Hepatocyte (in vitro differentiated cells): ENCODE data around the gene SEPTIN5.

Source experiments
- CTCF ChIP-seq: fragments of 200-600 bp; sonication (generic); IDR thresholded peaks from 2 replicates; pipeline ENCODE4 v1.5.1; 2016; ENCODE audit warnings: antibody characterized with exemption, mild to moderate bottlenecking; ENCODE audit not compliant: poor library complexity
- EZH2 ChIP-seq: fragments of 200-600 bp; sonication (generic); IDR thresholded peaks from 2 replicates; pipeline ENCODE4 v1.6.1; 2016; ENCODE audit warnings: antibody characterized with exemption, mild to moderate bottlenecking, borderline replicate concordance
- EZH2phosphoT487 ChIP-seq: fragments of 200-600 bp; sonication (generic); IDR thresholded peaks from one replicate; pipeline ENCODE4 v1.6.1; 2018; ENCODE audit warnings: antibody characterized with exemption, mild to moderate bottlenecking, low read depth, moderate library complexity; ENCODE audit not compliant: unreplicated experiment, severe bottlenecking

- TF ChIP-seq EZH2 (peak; percentile 50), CTCF (no peak), EZH2phosphoT487 (no peak)
Observed at GRCh38 chr22:19757985-19758895, 43.9 kb downstream of the SEPTIN5 start.
